Activated CD8-positive, alpha-beta T cell treated with anti-CD3 and anti-CD28 coated beads for 36 hours (primary cell): Measurements from ENCODE around the gene SH2D2A. TPM values are rescaled to one million over a fixed set of nuclear protein-coding genes. Genes with fewer than 3 reads are reported as not detected.

Experiments used
- ATAC-seq: fragments of 200-7000 bp; cut with Tn5 transposase; one replicate; pipeline ENCODE4 v1.10.0; 2021; ENCODE audit warnings: mild to moderate bottlenecking, moderate library complexity
- CTCF ChIA-PET: fragments of 350-600 bp; sonication (Branson Sonifier 250); formaldehyde crosslinking; loops from one replicate; lab custom pipeline; 2021; ENCODE audit warnings: antibody characterized with exemption; lab: Charles Lee
- POLR2A ChIA-PET: fragments of 350-600 bp; sonication (Branson Sonifier 250); formaldehyde crosslinking; loops from one replicate; lab custom pipeline; 2021; ENCODE audit warnings: antibody characterized with exemption; lab: Charles Lee
- DNase-seq: peaks from one replicate; pipeline ENCODE4 v3.0.0-alpha.2; 2020
- H3K27ac Mint-ChIP-seq: one replicate; pipeline ENCODE4 v1.8.0; 2021; ENCODE audit warnings: mild to moderate bottlenecking, mixed read lengths
- H3K27me3 Mint-ChIP-seq: one replicate; pipeline ENCODE4 v1.8.0; 2021; ENCODE audit warnings: mixed read lengths
- H3K36me3 Mint-ChIP-seq: one replicate; pipeline ENCODE4 v1.8.0; 2021; ENCODE audit warnings: low read depth, mixed read lengths
- H3K4me1 Mint-ChIP-seq: one replicate; pipeline ENCODE4 v1.8.0; 2021; ENCODE audit warnings: low read depth, mixed read lengths
- H3K4me3 Mint-ChIP-seq: one replicate; pipeline ENCODE4 v1.8.0; 2021; ENCODE audit warnings: mild to moderate bottlenecking, moderate library complexity, mixed read lengths
- H3K9me3 Mint-ChIP-seq: one replicate; pipeline ENCODE4 v1.8.0; 2021; ENCODE audit warnings: mixed read lengths
- CTCF ChIP-seq: fragments of 200-600 bp; IDR thresholded peaks from one replicate; pipeline ENCODE4 v1.8.0; 2022; ENCODE audit warnings: antibody characterized with exemption, mild to moderate bottlenecking
- intact Hi-C: fragments of 100-400 bp; cut with micrococcal nuclease; formaldehyde crosslinking; loops from one replicate; pipeline ENCODE4 v1.10.0; 2022
- total RNA-seq, 2 experiments: library from RNA; stranded (reverse); gene quantifications; one replicate each; pipeline ENCODE4 v1.2.3, GENCODE V29; 2021

Gene SH2D2A
- total RNA-seq, 2 experiments from 2014 or later: 297 to 315 TPM

DNA sequence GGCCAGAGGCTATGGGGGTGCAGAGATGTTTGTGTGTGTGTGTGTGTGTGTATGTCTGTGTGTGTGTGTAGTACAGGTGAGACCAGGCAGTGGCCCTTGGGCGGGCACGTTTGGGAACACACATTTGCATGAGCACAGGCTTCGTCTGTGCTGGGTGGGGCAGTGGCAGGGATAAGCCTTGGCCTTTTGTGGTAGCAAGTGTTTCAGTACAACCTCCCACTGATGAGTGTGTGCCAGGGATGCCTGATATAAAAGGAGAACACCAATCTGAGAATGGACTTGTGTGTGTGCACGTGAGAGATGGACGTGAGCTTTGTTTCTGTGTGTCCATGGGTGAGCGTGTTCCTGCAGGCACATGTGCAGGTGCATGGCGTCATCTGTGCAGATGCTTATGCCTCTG lies 47.0 kb upstream of the SH2D2A start:
- intact Hi-C loops: loop anchor here (5.0 kb wide), 2 partner anchors 46 to 136 kb away; partner anchors contain the start of genes ISG20L2, METTL25B and SH2D2A
- no peak for ATAC-seq
- Mint-ChIP-seq H3K27me3 (peaks cover 42% of the 10 kb centered on the region), H3K27ac (peak overlapping the region; percentile 59), H3K4me1 (peaks cover 64% of the 10 kb centered on the region), H3K4me3 (peak overlapping the region; percentile 65), H3K36me3 (no peaks in the 10 kb centered on the region), H3K9me3 (no peaks in the 10 kb centered on the region)
- DNase-seq: no peak
- ChIA-PET CTCF (interaction anchor here (1.0 to 13.5 kb wide), 9 partner anchors 26 to 175 kb away, joined by 3 to 273 read pairs (median 7); partner anchors contain the start of gene SH2D2A), POLR2A (interaction anchor here (1.3 kb wide), 1 partner anchor 9 kb away, joined by 3 read pairs; no protein-coding TSS in a partner anchor)
- TF ChIP-seq CTCF: no peak

- H3K27me3 Mint-ChIP-seq: peaks cover 48% of the 10 kb centered on the region
- DNase-seq (peak; percentile 62), ATAC-seq (peak; percentile 60)
- H3K27ac Mint-ChIP-seq: peak overlapping the region; percentile 59
- H3K4me1 Mint-ChIP-seq: peaks cover 64% of the 10 kb centered on the region
- intact Hi-C loops: loop anchor here (5.0 kb wide), 2 partner anchors 46 to 136 kb away; partner anchors contain the start of genes ISG20L2, METTL25B and SH2D2A
- no peaks in the 10 kb centered on the region for H3K9me3 Mint-ChIP-seq
- POLR2A ChIA-PET: interaction anchor here (1.3 to 4.1 kb wide), 2 partner anchors 8 to 61 kb away, joined by 3 to 20 read pairs; no protein-coding TSS in a partner anchor
- no peak for TF ChIP-seq CTCF
- H3K36me3 Mint-ChIP-seq: no peaks in the 10 kb centered on the region
- CTCF ChIA-PET: interaction anchor here (1.0 to 13.5 kb wide), 9 partner anchors 14 to 174 kb away, joined by 3 to 273 read pairs (median 81); partner anchors contain the start of genes ISG20L2, METTL25B and SH2D2A
- peak overlapping the region; percentile 65 for H3K4me3 Mint-ChIP-seq
These were observed 46.5 kb upstream of the SH2D2A start for GRCh38 chr1:156862997-156863599.

DNA sequence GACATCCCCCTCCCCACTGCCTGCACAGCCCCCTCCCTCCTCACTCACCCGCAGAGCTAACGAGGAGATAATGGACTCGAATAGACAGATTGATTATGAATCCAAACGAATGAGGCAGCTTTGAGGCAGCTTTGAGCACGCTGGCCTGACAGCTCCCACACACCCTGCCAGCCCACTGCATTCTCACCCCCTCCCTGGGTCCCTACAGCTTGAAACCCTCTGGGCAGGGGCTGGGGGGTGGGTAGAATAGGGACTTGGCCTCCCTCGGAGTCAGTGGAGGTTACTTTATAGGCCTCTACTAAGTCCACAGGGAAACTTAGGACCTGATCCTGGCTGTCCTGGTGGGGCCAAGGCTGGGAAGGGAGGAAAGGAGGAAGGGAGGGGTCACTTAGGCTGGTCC lies 45.9 kb upstream of the SH2D2A start:
- Mint-ChIP-seq H3K4me1 (peaks cover 62% of the 10 kb centered on the region), H3K27ac (peak overlapping the region; percentile 59), H3K4me3 (peak overlapping the region; percentile 65), H3K36me3 (no peaks in the 10 kb centered on the region), H3K27me3 (peaks cover 52% of the 10 kb centered on the region), H3K9me3 (no peaks in the 10 kb centered on the region)
- intact Hi-C loops: loop anchor here (5.0 kb wide), 2 partner anchors 45 to 135 kb away; partner anchors contain the start of genes ISG20L2, METTL25B and SH2D2A
- ChIA-PET POLR2A (interaction anchor here (1.3 to 4.1 kb wide), 3 partner anchors 8 to 61 kb away, joined by 3 to 20 read pairs (median 5); no protein-coding TSS in a partner anchor), CTCF (interaction anchor here (1.0 to 13.5 kb wide), 11 partner anchors 14 to 174 kb away, joined by 3 to 273 read pairs (median 75); partner anchors contain the start of genes ISG20L2, METTL25B and SH2D2A)
- TF ChIP-seq CTCF: no peak
- DNase-seq: no peak
- ATAC-seq: no peak

- CTCF ChIA-PET: interaction anchor here (0.7 to 13.5 kb wide), 36 partner anchors 9 to 327 kb away, joined by 3 to 273 read pairs (median 10); partner anchors contain the start of genes ISG20L2, METTL25B and SH2D2A
- POLR2A ChIA-PET: interaction anchor here (0.6 to 4.1 kb wide), 20 partner anchors 11 to 134 kb away, joined by 3 to 20 read pairs (median 4); partner anchors contain the start of genes ISG20L2, METTL25B and SH2D2A
- no peak within 1 kb of the TSS for H3K27ac Mint-ChIP-seq
- H3K36me3 Mint-ChIP-seq: no peaks in the 10 kb centered on the region
- peak; percentile 75 for DNase-seq
- H3K9me3 Mint-ChIP-seq: no peaks in the 10 kb centered on the region
- peak; percentile 67 for ATAC-seq
- H3K27me3 Mint-ChIP-seq: peaks cover 58% of the 10 kb centered on the region
- intact Hi-C loops: loop anchor here (5.0 kb wide), 2 partner anchors 44 to 134 kb away; partner anchors contain the start of genes ISG20L2, METTL25B and SH2D2A
- peaks cover 49% of the 10 kb centered on the region for H3K4me1 Mint-ChIP-seq
- no peak for TF ChIP-seq CTCF
- peak within 1 kb of the TSS; percentile 74 for H3K4me3 Mint-ChIP-seq
These were observed 44.2 kb upstream of the SH2D2A start, which contains the start of gene NTRK1 for GRCh38 chr1:156860628-156861423. NTRK1 (plus strand) TSS chr1:156860865; CDS start chr1:156860935, 70 bp downstream.
